GM18499 (cell line): ENCODE results near the gene SCT.

Experiments
- ATAC-seq: cut with Tn5 transposase; IDR thresholded peaks from one replicate; pipeline ENCODE4 v1.9.1; 2021; ENCODE audit warnings: moderate number of reproducible peaks; ENCODE audit not compliant: insufficient read depth, unreplicated experiment

The SCT gene

GRCh38 chr11:623999-624704 lies 2.8 kb downstream of the SCT start:
- ATAC-seq, result no peak

- no peak for ATAC-seq
These were observed 3.6 kb downstream of the SCT start for GRCh38 chr11:623349-623869.

GRCh38 chr11:621838-622237 lies 5.1 kb downstream of the SCT start:
- no peak for ATAC-seq

GRCh38 chr11:620935-621814 lies 5.8 kb downstream of the SCT start:
- no peak for ATAC-seq

- ATAC-seq, result no peak
These were observed 6.8 kb downstream of the SCT start for GRCh38 chr11:620201-620600.

GRCh38 chr11:619628-620050 lies 7.3 kb downstream of the SCT start:
- no peak for ATAC-seq

GRCh38 chr11:618856-619627 lies 7.9 kb downstream of the SCT start:
- no peak for ATAC-seq

GRCh38 chr11:617912-618682 lies 8.9 kb downstream of the SCT start:
- ATAC-seq, result no peak

GRCh38 chr11:617199-617911 lies 9.6 kb downstream of the SCT start:
- ATAC-seq, result no peak

GRCh38 chr11:616320-617198 lies 10.4 kb downstream of the SCT start:
- ATAC-seq, result no peak

GRCh38 chr11:615504-616319 lies 11.3 kb downstream of the SCT start, which contains the start of gene IRF7:
TSS of gene IRF7 (minus strand) at chr11:615950. CDS start at chr11:615364, 586 bp downstream.
- ATAC-seq, result peak; percentile 65

GRCh38 chr11:614623-615503 lies 12.1 kb downstream of the SCT start:
- ATAC-seq, result no peak

GRCh38 chr11:614021-614622 lies 12.9 kb downstream of the SCT start:
- ATAC-seq, result no peak

- ATAC-seq, result no peak
These were observed 13.5 kb downstream of the SCT start for GRCh38 chr11:613369-613968.

GRCh38 chr11:612961-613300 lies 14.1 kb downstream of the SCT start:
- ATAC-seq, result no peak
